KMS-11 (cell line): ENCODE measurements around the gene SPNS2.

Experiments used
- H2AFZ ChIP-seq: fragments of 200-600 bp; sonication (generic); 2 replicates; pipeline ENCODE4 v1.6.1; 2016; ENCODE audit warnings: antibody characterized with exemption, mixed run types, low read depth
- H3K27ac ChIP-seq: fragments of 200-600 bp; sonication (generic); 2 replicates; pipeline ENCODE4 v1.6.1; 2016; ENCODE audit warnings: mild to moderate bottlenecking, mixed run types
- H3K27me3 ChIP-seq: fragments of 200-600 bp; sonication (generic); 2 replicates; pipeline ENCODE4 v1.6.1; 2017; ENCODE audit warnings: mild to moderate bottlenecking, low read depth, mixed run types, moderate library complexity; ENCODE audit not compliant: insufficient read depth
- H3K36me3 ChIP-seq: fragments of 200-600 bp; sonication (generic); 2 replicates; pipeline ENCODE4 v1.6.1; 2017; ENCODE audit warnings: mild to moderate bottlenecking, mixed run types; ENCODE audit not compliant: insufficient read depth
- H3K4me1 ChIP-seq: fragments of 200-600 bp; sonication (generic); 2 replicates; pipeline ENCODE4 v1.6.1; 2016; ENCODE audit warnings: mild to moderate bottlenecking, low read depth, mixed run types; ENCODE audit not compliant: poor library complexity, severe bottlenecking
- H3K4me2 ChIP-seq: fragments of 200-600 bp; sonication (generic); 2 replicates; pipeline ENCODE4 v1.7.0; 2016; ENCODE audit warnings: mild to moderate bottlenecking, mixed run types
- H3K4me3 ChIP-seq: fragments of 200-600 bp; sonication (generic); IDR thresholded peaks from 2 replicates; pipeline ENCODE4 v1.6.1; 2017; ENCODE audit warnings: low read depth, low read length, mixed read lengths; ENCODE audit not compliant: insufficient read depth
- H3K79me2 ChIP-seq: fragments of 200-600 bp; sonication (generic); 2 replicates; pipeline ENCODE4 v1.6.1; 2016; ENCODE audit warnings: low read depth, mixed run types; ENCODE audit not compliant: insufficient read depth
- H3K9ac ChIP-seq: fragments of 200-600 bp; sonication (generic); 2 replicates; pipeline ENCODE4 v1.6.1; 2016; ENCODE audit warnings: mild to moderate bottlenecking, mixed run types
- H4K20me1 ChIP-seq: fragments of 200-600 bp; sonication (generic); 2 replicates; pipeline ENCODE4 v1.6.1; 2016; ENCODE audit warnings: mild to moderate bottlenecking, mixed run types; ENCODE audit not compliant: insufficient read depth
- TF ChIP-seq, protein P1 (sequence below): fragments of 200-600 bp; sonication (generic); conservative IDR thresholded peaks from 2 replicates; pipeline ENCODE4 v1.6.1; 2017; ENCODE audit warnings: low read depth, mild to moderate bottlenecking, antibody characterized with exemption, low read length, moderate library complexity, mixed read lengths

SPNS2 gene

DNA sequence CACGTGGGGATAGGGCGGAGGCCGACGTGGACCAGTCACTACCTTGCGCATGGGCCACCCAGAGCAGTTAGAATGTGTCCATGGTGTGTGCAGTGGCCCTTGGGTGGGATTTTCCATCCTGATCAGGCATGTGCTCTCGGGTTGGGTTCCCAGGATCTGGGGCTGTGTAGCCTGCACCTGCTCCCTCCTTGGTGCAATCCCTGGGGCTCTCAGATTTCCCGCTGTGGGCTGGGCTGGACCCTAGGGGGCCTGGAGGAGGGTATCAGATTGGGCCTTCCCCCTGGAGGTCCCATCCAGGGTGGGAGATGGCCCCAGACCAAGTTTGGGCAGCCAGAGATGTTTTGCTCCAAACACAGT lies 86.9 kb downstream of the SPNS2 start:
- no peak overlapping the region for H3K27ac ChIP-seq
- H4K20me1 ChIP-seq = no peaks in the 10 kb centered on the region
- H2AFZ ChIP-seq = no peak overlapping the region
- TF ChIP-seq, protein P1, sequence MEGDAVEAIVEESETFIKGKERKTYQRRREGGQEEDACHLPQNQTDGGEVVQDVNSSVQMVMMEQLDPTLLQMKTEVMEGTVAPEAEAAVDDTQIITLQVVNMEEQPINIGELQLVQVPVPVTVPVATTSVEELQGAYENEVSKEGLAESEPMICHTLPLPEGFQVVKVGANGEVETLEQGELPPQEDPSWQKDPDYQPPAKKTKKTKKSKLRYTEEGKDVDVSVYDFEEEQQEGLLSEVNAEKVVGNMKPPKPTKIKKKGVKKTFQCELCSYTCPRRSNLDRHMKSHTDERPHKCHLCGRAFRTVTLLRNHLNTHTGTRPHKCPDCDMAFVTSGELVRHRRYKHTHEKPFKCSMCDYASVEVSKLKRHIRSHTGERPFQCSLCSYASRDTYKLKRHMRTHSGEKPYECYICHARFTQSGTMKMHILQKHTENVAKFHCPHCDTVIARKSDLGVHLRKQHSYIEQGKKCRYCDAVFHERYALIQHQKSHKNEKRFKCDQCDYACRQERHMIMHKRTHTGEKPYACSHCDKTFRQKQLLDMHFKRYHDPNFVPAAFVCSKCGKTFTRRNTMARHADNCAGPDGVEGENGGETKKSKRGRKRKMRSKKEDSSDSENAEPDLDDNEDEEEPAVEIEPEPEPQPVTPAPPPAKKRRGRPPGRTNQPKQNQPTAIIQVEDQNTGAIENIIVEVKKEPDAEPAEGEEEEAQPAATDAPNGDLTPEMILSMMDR = no peak
- no peaks in the 10 kb centered on the region for H3K4me1 ChIP-seq
- H3K27me3 ChIP-seq = peaks cover 42% of the 10 kb centered on the region
- H3K36me3 ChIP-seq = no peaks in the 10 kb centered on the region
- H3K4me2 ChIP-seq = no peak overlapping the region
- H3K79me2 ChIP-seq = no peaks in the 10 kb centered on the region
- no peak overlapping the region for H3K4me3 ChIP-seq
- no peak overlapping the region for H3K9ac ChIP-seq

DNA sequence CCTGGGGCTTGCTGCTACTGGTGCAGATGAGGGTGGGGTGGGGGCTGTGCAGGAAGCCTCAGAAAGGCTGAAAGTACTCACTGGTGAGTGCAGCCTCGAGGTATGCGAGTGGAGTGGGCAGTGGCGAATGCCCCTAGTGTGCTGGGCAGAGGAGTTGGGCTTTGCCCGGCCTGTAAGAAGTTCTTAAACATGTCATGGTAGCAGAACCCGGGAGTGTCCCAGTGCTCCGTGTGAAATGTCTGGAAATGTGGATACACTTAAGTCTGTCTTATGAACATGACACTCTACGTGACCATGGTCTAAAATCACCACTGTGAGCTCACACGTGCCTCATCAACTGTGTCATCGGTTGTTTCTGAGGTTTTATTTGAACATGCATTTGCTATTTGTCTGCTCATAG lies 87.4 kb downstream of the SPNS2 start:
- Histone ChIP-seq H3K4me2 (no peak overlapping the region), H4K20me1 (no peaks in the 10 kb centered on the region), H3K4me1 (no peaks in the 10 kb centered on the region), H3K36me3 (no peaks in the 10 kb centered on the region), H3K79me2 (no peaks in the 10 kb centered on the region), H3K27ac (no peak overlapping the region), H3K4me3 (no peak overlapping the region), H2AFZ (no peak overlapping the region), H3K9ac (no peak overlapping the region), H3K27me3 (peaks cover 44% of the 10 kb centered on the region)
- TF ChIP-seq, protein P1 = no peak

DNA sequence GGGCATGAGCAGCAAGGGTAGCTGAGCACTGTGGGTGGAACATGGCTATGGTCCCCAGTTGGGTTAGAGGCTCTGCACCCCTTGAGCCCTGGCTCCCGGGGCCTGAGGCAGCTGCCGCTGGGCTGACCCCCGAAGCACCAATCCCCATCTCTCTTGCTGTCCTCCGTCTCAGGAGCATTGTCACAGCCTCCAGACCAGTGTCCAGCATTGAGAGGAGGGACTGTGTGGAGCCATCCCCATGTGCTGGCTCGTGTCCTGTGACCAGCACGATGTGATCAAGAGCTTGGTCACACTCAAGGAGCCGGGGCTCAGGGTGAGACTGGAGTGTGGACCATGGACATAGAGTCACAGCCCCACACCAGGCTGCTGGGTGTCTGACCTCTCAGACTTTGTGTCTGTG lies 88.5 kb downstream of the SPNS2 start:
- H4K20me1 ChIP-seq = no peaks in the 10 kb centered on the region
- H3K36me3 ChIP-seq = no peaks in the 10 kb centered on the region
- no peaks in the 10 kb centered on the region for H3K79me2 ChIP-seq
- peaks cover 44% of the 10 kb centered on the region for H3K27me3 ChIP-seq
- no peak overlapping the region for H3K4me3 ChIP-seq
- H3K27ac ChIP-seq = no peak overlapping the region
- no peak overlapping the region for H3K9ac ChIP-seq
- H2AFZ ChIP-seq = no peak overlapping the region
- TF ChIP-seq, protein P1 = no peak
- no peaks in the 10 kb centered on the region for H3K4me1 ChIP-seq
- H3K4me2 ChIP-seq = no peak overlapping the region

DNA sequence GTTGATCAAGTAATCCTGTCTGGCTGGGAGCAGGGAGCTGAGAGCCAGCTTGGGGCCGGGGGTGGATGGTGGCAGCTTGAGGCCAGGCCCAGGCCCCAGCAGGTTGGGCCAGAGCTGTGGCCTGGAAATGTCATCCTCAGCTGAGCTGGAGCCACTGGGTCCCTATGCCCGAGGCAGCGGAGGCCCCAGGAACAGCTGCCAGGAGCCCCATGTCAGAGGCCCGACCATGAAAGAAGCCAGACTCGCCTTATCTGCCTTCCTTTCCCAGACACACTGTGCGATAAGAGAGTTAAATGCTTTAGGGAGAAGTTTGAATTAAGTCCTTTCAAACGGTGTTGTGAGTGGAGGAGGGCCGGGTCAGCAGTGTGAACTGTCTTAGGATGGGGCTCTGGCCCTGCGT lies 89.1 kb downstream of the SPNS2 start:
- Histone ChIP-seq H3K4me3 (no peak overlapping the region), H3K27me3 (peaks cover 46% of the 10 kb centered on the region), H3K9ac (no peak overlapping the region), H4K20me1 (no peaks in the 10 kb centered on the region), H3K4me1 (no peaks in the 10 kb centered on the region), H3K36me3 (no peaks in the 10 kb centered on the region), H3K27ac (no peak overlapping the region), H3K4me2 (no peak overlapping the region), H2AFZ (no peak overlapping the region), H3K79me2 (no peaks in the 10 kb centered on the region)
- TF ChIP-seq, protein P1 = no peak

DNA sequence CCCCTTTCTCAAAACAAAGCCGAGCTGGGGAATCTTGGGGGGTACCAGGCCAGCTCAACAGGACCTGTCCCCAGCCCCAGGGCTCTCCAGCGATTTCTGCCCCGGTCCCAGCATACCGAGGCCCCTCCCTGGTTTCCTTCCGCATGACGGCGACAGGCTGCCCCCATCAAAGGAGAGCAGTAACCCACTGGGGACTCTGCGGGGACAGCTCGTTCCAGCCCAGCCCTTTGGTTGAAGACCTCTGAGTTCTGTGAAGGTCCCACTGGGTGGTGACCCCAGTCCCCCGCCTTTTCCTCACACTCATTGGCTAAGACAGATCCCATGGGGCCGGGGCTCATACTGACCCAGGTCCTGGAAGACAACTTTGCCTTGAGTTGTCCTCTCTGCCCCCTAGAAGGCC lies 89.7 kb downstream of the SPNS2 start:
- H3K4me1 ChIP-seq = no peaks in the 10 kb centered on the region
- H4K20me1 ChIP-seq = no peaks in the 10 kb centered on the region

More for the DNA sequence above, 89.7 kb downstream of the SPNS2 start:
- Histone ChIP-seq H3K27me3 (peaks cover 47% of the 10 kb centered on the region), H3K4me3 (no peak overlapping the region), H3K36me3 (no peaks in the 10 kb centered on the region), H3K4me2 (no peak overlapping the region), H3K27ac (no peak overlapping the region), H2AFZ (no peak overlapping the region), H3K79me2 (no peaks in the 10 kb centered on the region), H3K9ac (no peak overlapping the region)
- TF ChIP-seq, protein P1 = no peak
